ENCODE results near the gene BTBD17.

BTBD17 gene

GRCh38 chr17:74345433-74346241 is 16.0 kb downstream of the BTBD17 start:
- in situ Hi-C loops (cut with MboI; ENCODE audit: low pct_unique_long_range_greater_than_20kb, low sequenced_read_pairs, unreplicated experiment) = no loop called here
- DNase-seq (ENCODE audit: low spot score) = no peak
- TF ChIP-seq CTCF (IDR thresholded peaks at IDR 0.05; ENCODE audit: extremely low read depth, insufficient read depth, missing control alignments) = no peak

GRCh38 chr17:74344658-74345057 is 17.0 kb downstream of the BTBD17 start:
- in situ Hi-C loops (cut with MboI; ENCODE audit: low pct_unique_long_range_greater_than_20kb, low sequenced_read_pairs, unreplicated experiment) = no loop called here
- DNase-seq (ENCODE audit: low spot score) = no peak
- no peak for TF ChIP-seq CTCF (IDR thresholded peaks at IDR 0.05; ENCODE audit: extremely low read depth, insufficient read depth, missing control alignments)

DNA sequence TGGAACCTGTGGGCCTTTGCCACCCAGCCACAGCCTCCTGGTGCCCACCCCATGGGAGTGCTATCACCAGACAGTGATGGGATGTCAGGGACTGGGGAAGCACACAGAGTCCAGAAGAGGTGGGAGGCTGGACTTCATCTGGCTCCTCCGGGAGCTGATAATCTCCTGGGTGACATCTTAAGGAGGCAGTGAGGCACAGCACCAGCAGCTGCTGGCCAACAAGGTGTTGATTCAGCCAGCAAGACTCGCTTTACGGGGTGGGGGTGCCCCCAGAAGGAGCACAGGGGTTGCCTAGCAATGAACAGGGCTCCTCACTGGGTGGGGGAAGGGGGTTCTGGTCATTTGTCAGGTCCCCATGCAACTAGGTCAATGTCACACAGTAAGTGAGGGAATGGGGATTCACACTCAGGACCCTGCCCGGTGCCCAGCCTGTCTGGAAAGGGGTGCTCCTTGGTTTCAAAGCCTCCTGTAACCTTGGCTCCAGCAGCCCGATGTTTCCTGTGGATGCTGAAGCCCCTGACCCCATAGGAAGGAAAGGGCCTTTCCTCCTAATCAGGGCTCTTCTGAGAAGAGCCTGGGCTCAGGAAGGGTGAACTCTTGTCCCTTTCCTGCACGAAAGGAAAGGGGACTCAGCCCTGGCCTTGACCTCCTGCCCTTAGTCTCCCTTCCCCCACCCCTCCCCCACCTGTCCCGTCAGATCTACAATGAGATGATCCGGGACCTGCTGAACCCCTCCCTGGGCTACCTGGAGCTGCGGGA is 18.0 kb downstream of the BTBD17 start:
- DNase-seq (ENCODE audit: low spot score) = no peak
- TF ChIP-seq CTCF (IDR thresholded peaks at IDR 0.05; ENCODE audit: extremely low read depth, insufficient read depth, missing control alignments) = no peak
- in situ Hi-C loops (cut with MboI; ENCODE audit: low pct_unique_long_range_greater_than_20kb, low sequenced_read_pairs, unreplicated experiment) = no loop called here

GRCh38 chr17:74343121-74343520 is 18.5 kb downstream of the BTBD17 start:
- TF ChIP-seq CTCF (IDR thresholded peaks at IDR 0.05; ENCODE audit: extremely low read depth, insufficient read depth, missing control alignments) = no peak
- in situ Hi-C loops (cut with MboI; ENCODE audit: low pct_unique_long_range_greater_than_20kb, low sequenced_read_pairs, unreplicated experiment) = no loop called here
- no peak for DNase-seq (ENCODE audit: low spot score)

DNA sequence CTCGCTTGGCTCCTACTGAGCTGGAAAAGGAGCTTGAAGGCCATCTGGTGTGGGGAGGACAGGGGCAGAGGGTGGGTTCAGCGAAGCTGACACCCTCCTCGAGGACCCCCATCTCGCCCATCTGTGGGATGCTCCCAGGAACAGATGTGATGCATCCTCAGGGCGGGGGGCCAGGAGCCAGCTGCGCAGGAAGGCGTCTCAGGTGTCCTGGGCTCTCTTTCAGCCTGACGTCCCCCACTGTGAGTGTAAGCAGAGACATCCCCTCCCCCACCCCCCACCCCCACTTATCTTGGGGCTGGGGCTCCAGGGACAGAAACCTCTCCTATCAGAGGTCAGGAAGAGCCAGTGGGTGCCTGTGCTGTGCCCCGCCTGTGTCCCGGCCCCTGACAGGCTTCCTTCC is 19.4 kb downstream of the BTBD17 start:
- no peak for DNase-seq (ENCODE audit: low spot score)
- in situ Hi-C loops (cut with MboI; ENCODE audit: low pct_unique_long_range_greater_than_20kb, low sequenced_read_pairs, unreplicated experiment) = no loop called here
- TF ChIP-seq CTCF (IDR thresholded peaks at IDR 0.05; ENCODE audit: extremely low read depth, insufficient read depth, missing control alignments) = no peak

DNA sequence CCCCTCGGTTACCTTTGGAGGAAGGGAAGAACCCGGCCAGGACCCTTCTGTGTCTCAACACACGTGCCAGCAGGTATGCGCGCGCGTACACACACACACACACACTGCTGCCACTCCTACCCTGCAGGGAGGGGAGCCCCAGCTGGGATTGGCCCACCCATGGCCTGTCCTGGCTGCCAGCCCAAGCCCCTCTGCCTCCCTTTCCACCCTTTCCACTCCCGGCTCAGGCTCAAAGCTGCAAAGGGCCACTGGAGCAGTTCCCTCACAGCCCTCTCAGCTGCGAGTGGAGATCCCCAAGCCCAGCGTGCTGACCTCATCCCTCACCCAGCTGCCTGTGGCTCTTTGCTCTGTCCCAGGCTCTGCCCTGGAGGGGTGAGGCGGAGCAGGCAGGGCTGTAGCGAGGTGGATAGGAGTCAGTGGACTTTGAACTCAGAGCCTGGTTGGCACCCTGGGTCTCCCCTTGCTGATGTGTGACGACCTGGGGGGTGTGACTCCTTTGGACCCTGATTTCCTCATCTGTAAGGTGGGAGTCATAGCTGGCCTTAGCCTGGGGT is 21.1 kb downstream of the BTBD17 start:
- no peak for TF ChIP-seq CTCF (IDR thresholded peaks at IDR 0.05; ENCODE audit: extremely low read depth, insufficient read depth, missing control alignments)
- no peak for DNase-seq (ENCODE audit: low spot score)
- in situ Hi-C loops (cut with MboI; ENCODE audit: low pct_unique_long_range_greater_than_20kb, low sequenced_read_pairs, unreplicated experiment) = no loop called here
